ENCODE measurements around the gene LLGL2. TPM values are rescaled to one million over a fixed set of nuclear protein-coding genes. Genes with fewer than 3 reads are reported as not detected.

LLGL2 gene
- total RNA-seq, 4 donors from 2014 or later = 6.1 to 12.3 (median 9.1) TPM

DNA sequence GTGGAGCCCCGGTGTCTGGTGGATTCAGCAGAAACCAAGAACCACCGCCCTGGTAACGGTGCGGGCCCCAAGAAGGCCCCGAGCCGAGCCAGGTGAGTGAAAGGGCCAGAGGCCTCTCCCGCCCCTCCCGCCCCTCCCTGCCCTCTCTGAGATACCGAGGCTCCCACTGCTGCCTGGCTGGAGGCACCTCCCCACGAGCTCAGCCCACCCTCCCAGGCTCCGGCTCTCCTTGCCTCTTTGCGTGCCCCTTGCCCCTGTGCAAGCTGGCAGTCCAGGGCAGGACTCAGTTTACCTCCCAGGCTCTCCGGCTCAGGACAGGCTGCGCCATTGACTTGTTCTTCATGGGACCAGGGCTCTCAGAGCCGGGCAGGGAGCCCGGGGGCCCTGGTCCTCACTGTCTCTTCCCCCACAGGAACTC lies 48.1 kb downstream of the LLGL2 start:
- intact Hi-C loops (cut with DNase I) = no loop called here
- H3K9me3 ChIP-seq = no peaks in the 10 kb centered on the region
- H3K27me3 ChIP-seq = no peaks in the 10 kb centered on the region
- 91% methylated on average over 13 of the region's 16 CpGs for WGBS
- H3K36me3 ChIP-seq = peaks cover 0 to 2% (median 0%) of the 10 kb centered on the region in 4 donors
- H3K27ac ChIP-seq (replicated peaks in 1 of 4) = no peak overlapping the region
- no peak overlapping the region for H3K4me3 ChIP-seq
- no peak for TF ChIP-seq POLR2AphosphoS5 (IDR thresholded peaks at IDR 0.05)
- TF ChIP-seq EP300 (IDR thresholded peaks at IDR 0.05) = no peak
- TF ChIP-seq, protein P1, sequence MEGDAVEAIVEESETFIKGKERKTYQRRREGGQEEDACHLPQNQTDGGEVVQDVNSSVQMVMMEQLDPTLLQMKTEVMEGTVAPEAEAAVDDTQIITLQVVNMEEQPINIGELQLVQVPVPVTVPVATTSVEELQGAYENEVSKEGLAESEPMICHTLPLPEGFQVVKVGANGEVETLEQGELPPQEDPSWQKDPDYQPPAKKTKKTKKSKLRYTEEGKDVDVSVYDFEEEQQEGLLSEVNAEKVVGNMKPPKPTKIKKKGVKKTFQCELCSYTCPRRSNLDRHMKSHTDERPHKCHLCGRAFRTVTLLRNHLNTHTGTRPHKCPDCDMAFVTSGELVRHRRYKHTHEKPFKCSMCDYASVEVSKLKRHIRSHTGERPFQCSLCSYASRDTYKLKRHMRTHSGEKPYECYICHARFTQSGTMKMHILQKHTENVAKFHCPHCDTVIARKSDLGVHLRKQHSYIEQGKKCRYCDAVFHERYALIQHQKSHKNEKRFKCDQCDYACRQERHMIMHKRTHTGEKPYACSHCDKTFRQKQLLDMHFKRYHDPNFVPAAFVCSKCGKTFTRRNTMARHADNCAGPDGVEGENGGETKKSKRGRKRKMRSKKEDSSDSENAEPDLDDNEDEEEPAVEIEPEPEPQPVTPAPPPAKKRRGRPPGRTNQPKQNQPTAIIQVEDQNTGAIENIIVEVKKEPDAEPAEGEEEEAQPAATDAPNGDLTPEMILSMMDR (IDR thresholded peaks at IDR 0.05) = no peak
- TF ChIP-seq POLR2A (IDR thresholded peaks at IDR 0.05; ENCODE audit: low read depth) = no peak
- peaks cover 0 to under 1% (median 0%) of the 10 kb centered on the region in 4 donors for H3K4me1 ChIP-seq
- no peak for DNase-seq (ENCODE audit: extremely low spot score)

DNA sequence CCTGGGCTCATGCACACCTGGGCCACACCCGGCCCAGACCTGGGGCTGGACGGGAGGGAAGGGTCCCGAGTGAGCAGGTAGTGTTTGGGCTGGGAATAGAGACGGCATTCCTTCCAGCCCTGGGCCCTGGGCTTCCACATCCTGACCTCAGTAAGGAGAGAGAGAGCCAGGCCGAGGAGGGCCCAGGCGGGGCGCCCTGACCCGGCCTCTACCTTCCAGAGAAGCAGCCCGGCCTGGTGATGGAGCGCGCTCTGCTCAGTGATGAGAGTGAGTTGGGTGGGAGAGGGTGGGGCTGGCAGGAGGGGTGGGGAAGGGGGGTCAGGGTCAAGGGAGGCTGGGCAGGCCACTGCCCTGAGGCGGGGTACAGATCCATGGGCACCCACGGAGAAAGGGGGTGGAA lies 48.5 kb downstream of the LLGL2 start:
- Histone ChIP-seq H3K27me3 (no peaks in the 10 kb centered on the region), H3K4me3 (no peak overlapping the region), H3K36me3 (no peaks in the 10 kb centered on the region), H3K27ac (replicated peaks in 1 of 4) (no peak overlapping the region), H3K4me1 (peaks cover 0 to 5% (median 2%) of the 10 kb centered on the region in 4 donors), H3K9me3 (no peaks in the 10 kb centered on the region)
- DNase-seq (ENCODE audit: extremely low spot score) = no peak
- 70% methylated on average over 2 of the region's 13 CpGs for WGBS
- TF ChIP-seq POLR2AphosphoS5 (IDR thresholded peaks at IDR 0.05) (no peak), EP300 (IDR thresholded peaks at IDR 0.05) (no peak), POLR2A (IDR thresholded peaks at IDR 0.05; ENCODE audit: low read depth) (no peak)
- TF ChIP-seq, protein P1 (IDR thresholded peaks at IDR 0.05) = no peak
- intact Hi-C loops (cut with DNase I) = no loop called here

DNA sequence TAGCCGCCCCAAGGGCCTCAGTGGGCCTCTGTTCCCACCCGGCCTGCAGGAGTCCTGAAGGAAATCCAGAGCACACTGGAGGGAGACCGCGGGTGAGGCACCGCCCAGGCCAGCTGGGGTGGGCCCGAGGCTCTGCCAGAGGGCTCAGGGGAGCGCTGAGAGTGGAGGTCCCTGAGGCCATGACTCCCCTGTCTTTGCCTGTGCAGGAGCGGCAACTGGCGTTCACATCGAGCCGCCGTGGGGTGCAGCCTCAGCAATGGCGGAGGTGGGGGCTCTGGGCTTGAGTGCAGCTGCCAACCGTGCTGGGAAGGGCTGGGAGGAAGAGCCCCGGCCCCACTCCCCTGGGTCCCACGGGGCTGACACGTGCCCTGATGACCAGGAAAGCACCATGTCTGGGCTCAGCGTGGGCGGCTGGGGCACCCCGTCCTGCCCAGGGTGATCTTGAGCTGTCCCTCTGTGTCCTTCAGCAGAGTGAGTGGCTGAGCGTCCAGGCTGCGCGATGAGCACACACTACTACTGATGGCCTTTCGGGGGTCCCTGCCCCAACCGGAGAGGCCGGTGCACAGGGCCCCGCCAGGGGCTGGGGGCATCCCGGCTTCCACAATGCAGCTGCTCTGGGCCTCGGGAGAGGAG lies 49.0 kb downstream of the LLGL2 start:
- 85% methylated on average over 23 of the region's 29 CpGs for WGBS
- Histone ChIP-seq H3K27ac (replicated peaks in 1 of 4) (no peak overlapping the region), H3K36me3 (no peaks in the 10 kb centered on the region), H3K4me3 (no peak overlapping the region), H3K27me3 (no peaks in the 10 kb centered on the region), H3K4me1 (peaks cover 0 to 6% (median 4%) of the 10 kb centered on the region in 4 donors), H3K9me3 (no peaks in the 10 kb centered on the region)
- intact Hi-C loops (cut with DNase I) = no loop called here
- DNase-seq (ENCODE audit: extremely low spot score) = no peak
- TF ChIP-seq POLR2A (IDR thresholded peaks at IDR 0.05; ENCODE audit: low read depth) (no peak), POLR2AphosphoS5 (IDR thresholded peaks at IDR 0.05) (no peak), EP300 (IDR thresholded peaks at IDR 0.05) (no peak)
- TF ChIP-seq, protein P1 (IDR thresholded peaks at IDR 0.05) = no peak

DNA sequence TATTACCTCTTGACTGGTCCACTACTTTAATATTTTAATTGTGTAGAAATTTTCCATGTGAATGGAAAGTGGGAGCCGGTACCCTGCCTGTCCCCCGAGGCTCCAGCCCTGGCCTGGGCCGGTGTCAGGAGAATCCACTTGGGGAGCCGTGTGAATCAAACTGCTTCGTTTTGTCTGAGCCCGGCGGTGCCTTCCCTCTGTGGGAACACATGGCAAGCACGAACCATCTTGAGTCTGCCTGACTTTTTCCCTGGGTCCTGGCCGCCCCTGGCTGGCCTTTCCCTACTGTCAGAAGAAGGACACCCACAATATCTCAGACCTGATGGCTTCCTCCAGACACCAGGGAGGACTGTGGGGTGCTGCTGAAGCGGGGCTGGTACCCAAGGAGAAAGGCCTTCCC lies 49.7 kb downstream of the LLGL2 start:
- intact Hi-C loops (cut with DNase I) = no loop called here
- WGBS = 90% methylated on average over 10 of the region's 10 CpGs
- DNase-seq (ENCODE audit: extremely low spot score) = no peak

More for the DNA sequence above, 49.7 kb downstream of the LLGL2 start:
- no peak for TF ChIP-seq EP300 (IDR thresholded peaks at IDR 0.05)
- TF ChIP-seq, protein P1 (IDR thresholded peaks at IDR 0.05) = no peak
- TF ChIP-seq POLR2A (IDR thresholded peaks at IDR 0.05; ENCODE audit: low read depth) = no peak
- no peak for TF ChIP-seq POLR2AphosphoS5 (IDR thresholded peaks at IDR 0.05)
- Histone ChIP-seq H3K9me3 (no peaks in the 10 kb centered on the region), H3K36me3 (no peaks in the 10 kb centered on the region), H3K4me1 (peaks cover 0 to 6% (median 4%) of the 10 kb centered on the region in 4 donors), H3K27me3 (no peaks in the 10 kb centered on the region), H3K27ac (replicated peaks in 1 of 4) (no peak overlapping the region), H3K4me3 (no peak overlapping the region)
